T-cell (primary cell): Measurements from ENCODE around the gene TNFAIP2. TPM values are rescaled to one million over a fixed set of nuclear protein-coding genes. Genes with fewer than 3 reads are reported as not detected.

ENCODE experiments used
- ATAC-seq, 4 experiments: fragments of 200-7000 bp in 3 of 4; fragments of 150-1000 bp in 1 of 4; cut with Tn5 transposase; replicated peaks in 1 of 4; 1 replicate in 3 of 4; 2 replicates in 1 of 4; pipeline ENCODE4 v1.10.0; 2021; ENCODE audit warnings: moderate library complexity in 3 of 4, mild to moderate bottlenecking in 2 of 4, moderate number of reproducible peaks in 1 of 4
- CTCF ChIA-PET, 2 donors: fragments of 300-600 bp; sonication (Branson Sonifier 250); formaldehyde crosslinking; loops; one replicate each; lab custom pipeline; 2022; ENCODE audit warnings: antibody characterized with exemption in 2 of 2; lab: Charles Lee
- POLR2A ChIA-PET, 2 donors: fragments of 300-600 bp; sonication (Branson Sonifier 250); formaldehyde crosslinking; loops; one replicate each; lab custom pipeline; 2022; ENCODE audit warnings: antibody characterized with exemption in 2 of 2; lab: Charles Lee
- DNase-seq, 35 experiments: peaks; one replicate each; pipeline versions ENCODE4 v3.0.0 to v3.0.0-alpha.2; 2013 to 2023
- H3K27ac ChIP-seq: one replicate; pipeline ENCODE4 v1.5.1; 2013; ENCODE audit warnings: low read length
- H3K27me3 ChIP-seq, 2 experiments: replicated peaks in 1 of 2; 1 replicate in 1 of 2; 2 replicates in 1 of 2; pipeline versions ENCODE4 v1.6.1 to v1.7.0; 2013; ENCODE audit warnings: low read length in 1 of 2, mixed read lengths in 1 of 2; ENCODE audit not compliant: control insufficient read depth in 2 of 2, insufficient read depth in 2 of 2; ENCODE audit errors: extremely low read depth in 1 of 2
- H3K36me3 ChIP-seq, 2 donors: 1 replicate in 1 of 2; 2 replicates in 1 of 2; pipeline versions ENCODE4 v1.6.1 to v1.7.0; 2013; ENCODE audit warnings: low read length in 1 of 2; ENCODE audit not compliant: control insufficient read depth in 2 of 2, insufficient read depth in 1 of 2; ENCODE audit errors: extremely low read depth in 1 of 2
- H3K4me1 ChIP-seq, 2 experiments: 1 replicate in 1 of 2; 2 replicates in 1 of 2; pipeline versions ENCODE4 v1.6.1 to v1.7.0; 2013; ENCODE audit warnings: low read length in 2 of 2, mixed read lengths in 1 of 2; ENCODE audit not compliant: insufficient read depth in 2 of 2, control insufficient read depth in 1 of 2; ENCODE audit errors: extremely low read depth in 1 of 2
- H3K4me3 ChIP-seq, 2 donors: 1 replicate in 1 of 2; 2 replicates in 1 of 2; pipeline versions ENCODE4 v1.5.1 to v1.7.0; 2013; ENCODE audit warnings: mild to moderate bottlenecking in 2 of 2, low read length in 1 of 2, moderate library complexity in 1 of 2; ENCODE audit not compliant: control insufficient read depth in 1 of 2; ENCODE audit errors: extremely low read depth in 1 of 2
- H3K9me3 ChIP-seq: 2 replicates; pipeline ENCODE4 v1.7.0; 2013
- H3K27ac Mint-ChIP-seq, 2 donors: one replicate each; pipeline ENCODE4 v1.8.0; 2020 to 2021; ENCODE audit warnings: mild to moderate bottlenecking in 2 of 2, mixed read lengths in 2 of 2
- H3K27me3 Mint-ChIP-seq, 2 donors: one replicate each; pipeline ENCODE4 v1.8.0; 2021 to 2022; ENCODE audit warnings: mixed read lengths in 2 of 2
- H3K36me3 Mint-ChIP-seq: one replicate; pipeline ENCODE4 v1.8.0; 2021; ENCODE audit warnings: mixed read lengths
- H3K4me1 Mint-ChIP-seq, 3 donors: one replicate each; pipeline ENCODE4 v1.8.0; 2020 to 2022; ENCODE audit warnings: mixed read lengths in 3 of 3, mild to moderate bottlenecking in 1 of 3
- H3K4me3 Mint-ChIP-seq, 3 donors: one replicate each; pipeline ENCODE4 v1.8.0; 2020 to 2022; ENCODE audit warnings: mild to moderate bottlenecking in 3 of 3, mixed read lengths in 3 of 3, moderate library complexity in 3 of 3
- H3K9me3 Mint-ChIP-seq, 3 donors: one replicate each; pipeline ENCODE4 v1.8.0; 2020 to 2022; ENCODE audit warnings: mixed read lengths in 3 of 3
- WGBS: methylation state at CpG from one replicate; pipeline ENCODE4 v1.1.5; 2013; ENCODE audit warnings: missing lambda C conversion rate; ENCODE audit not compliant: insufficient coverage; 5-methylcytosine and 5-hydroxymethylcytosine counted together
- total RNA-seq, 35 experiments: library from RNA in 6 of 35; stranded (reverse) in 6 of 35; fragments of 120-200 nt in 1 of 35; gene quantifications; one replicate each; pipeline versions ENCODE4 v1.2.1 to v1.2.4 and lab custom pipeline; 2013 to 2026

Gene TNFAIP2
- total RNA-seq, 5 donors from 2014 or later (not counting 1 experiment from before 2014, with no cell fraction given) = 0.93 to 2.1 (median 1.0) TPM

GRCh38 chr14:103133210-103134140, 10.2 kb downstream of the TNFAIP2 start:
- Mint-ChIP-seq H3K4me3 (no peak overlapping the region), H3K27me3 (peaks cover 0 to 12% of the 10 kb centered on the region in 2 donors), H3K27ac (no peak overlapping the region), H3K9me3 (no peaks in the 10 kb centered on the region), H3K4me1 (no peaks in the 10 kb centered on the region), H3K36me3 (no peaks in the 10 kb centered on the region)
- WGBS = 88% methylated on average over 23 of the region's 25 CpGs
- Histone ChIP-seq H3K36me3 (no peaks in the 10 kb centered on the region), H3K27ac (no peak overlapping the region), H3K4me1 (no peaks in the 10 kb centered on the region), H3K9me3 (no peaks in the 10 kb centered on the region), H3K4me3 (no peak overlapping the region), H3K27me3 (peaks cover 0 to 20% of the 10 kb centered on the region in 2 experiments)
- DNase-seq (no peak), ATAC-seq (no peak)
- CTCF ChIA-PET = no interaction called here
- POLR2A ChIA-PET = no interaction called here

- no peak overlapping the region for H3K4me3 Mint-ChIP-seq
- no peaks in the 10 kb centered on the region for H3K36me3 ChIP-seq
- no peak for DNase-seq
- CTCF ChIA-PET = no interaction called here
- no peak for ATAC-seq
- H3K36me3 Mint-ChIP-seq = no peaks in the 10 kb centered on the region
- H3K27ac ChIP-seq = no peak overlapping the region
- peaks cover 3 to 16% of the 10 kb centered on the region in 2 donors for H3K27me3 Mint-ChIP-seq
- no peaks in the 10 kb centered on the region for H3K4me1 Mint-ChIP-seq
- POLR2A ChIA-PET = interaction anchor here in 1 of 2 donors (0.6 kb wide), 1 partner anchor 129 kb away, joined by 3 read pairs; no protein-coding TSS in a partner anchor
- no peaks in the 10 kb centered on the region for H3K9me3 Mint-ChIP-seq
- WGBS = 30% methylated on average over 1 of the region's 2 CpGs
- H3K4me1 ChIP-seq = no peaks in the 10 kb centered on the region
- no peaks in the 10 kb centered on the region for H3K9me3 ChIP-seq
- no peak overlapping the region for H3K27ac Mint-ChIP-seq
- H3K27me3 ChIP-seq = peaks cover 0 to 22% of the 10 kb centered on the region in 2 experiments
- no peak overlapping the region for H3K4me3 ChIP-seq
Measured at GRCh38 chr14:103134405-103134804, 11.1 kb downstream of the TNFAIP2 start.

- Mint-ChIP-seq H3K36me3 (no peaks in the 10 kb centered on the region), H3K27ac (no peak overlapping the region), H3K4me3 (no peak overlapping the region), H3K4me1 (no peaks in the 10 kb centered on the region), H3K27me3 (peaks cover 3 to 20% of the 10 kb centered on the region in 2 donors), H3K9me3 (no peaks in the 10 kb centered on the region)
- no peaks in the 10 kb centered on the region for H3K9me3 ChIP-seq
- ChIA-PET POLR2A (no interaction called here), CTCF (no interaction called here)
- ATAC-seq = no peak
- H3K27me3 ChIP-seq = peaks cover 0 to 24% of the 10 kb centered on the region in 2 experiments
- DNase-seq = no peak
- H3K4me1 ChIP-seq = no peaks in the 10 kb centered on the region
- WGBS = 90% methylated on average over 14 of the region's 14 CpGs
- no peak overlapping the region for H3K27ac ChIP-seq
- no peaks in the 10 kb centered on the region for H3K36me3 ChIP-seq
- H3K4me3 ChIP-seq = no peak overlapping the region
Measured at GRCh38 chr14:103134919-103135318, 11.7 kb downstream of the TNFAIP2 start.

- H3K9me3 Mint-ChIP-seq = no peaks in the 10 kb centered on the region
- Histone ChIP-seq H3K27ac (no peak overlapping the region), H3K27me3 (peaks cover 0 to 21% of the 10 kb centered on the region in 2 experiments), H3K36me3 (no peaks in the 10 kb centered on the region), H3K4me1 (no peaks in the 10 kb centered on the region), H3K9me3 (no peaks in the 10 kb centered on the region), H3K4me3 (no peak overlapping the region)
- no peaks in the 10 kb centered on the region for H3K36me3 Mint-ChIP-seq
- CTCF ChIA-PET = no interaction called here
- ATAC-seq = no peak
- no peak overlapping the region for H3K4me3 Mint-ChIP-seq
- H3K4me1 Mint-ChIP-seq = peaks cover 0 to 4% (median 2%) of the 10 kb centered on the region in 3 donors
- POLR2A ChIA-PET = no interaction called here
- DNase-seq = no peak
- no peak overlapping the region for H3K27ac Mint-ChIP-seq
- WGBS = 83% methylated on average over 14 of the region's 26 CpGs
- peaks cover 3 to 23% of the 10 kb centered on the region in 2 donors for H3K27me3 Mint-ChIP-seq
Measured at GRCh38 chr14:103135333-103136260, 12.3 kb downstream of the TNFAIP2 start.

- POLR2A ChIA-PET = no interaction called here
- ATAC-seq = no peak
Measured at GRCh38 chr14:103136388-103137271, 13.4 kb downstream of the TNFAIP2 start.

More at GRCh38 chr14:103136388-103137271, 13.4 kb downstream of the TNFAIP2 start:
- H3K4me3 Mint-ChIP-seq = no peak overlapping the region
- Histone ChIP-seq H3K4me3 (no peak overlapping the region), H3K27ac (no peak overlapping the region), H3K4me1 (no peaks in the 10 kb centered on the region), H3K27me3 (peaks cover 0 to 20% of the 10 kb centered on the region in 2 experiments), H3K36me3 (no peaks in the 10 kb centered on the region), H3K9me3 (no peaks in the 10 kb centered on the region)
- CTCF ChIA-PET = no interaction called here
- peaks cover 0 to 6% (median 5%) of the 10 kb centered on the region in 3 donors for H3K4me1 Mint-ChIP-seq
- H3K9me3 Mint-ChIP-seq = no peaks in the 10 kb centered on the region
- peaks cover 8 to 29% of the 10 kb centered on the region in 2 donors for H3K27me3 Mint-ChIP-seq
- WGBS = 73% methylated on average over 17 of the region's 20 CpGs
- H3K36me3 Mint-ChIP-seq = no peaks in the 10 kb centered on the region
- no peak overlapping the region for H3K27ac Mint-ChIP-seq
- DNase-seq = no peak
